HG02623 (cell line): ENCODE data around the gene PCBP3.
"Not testable (repeated sequence)": the region's sequence is repeated elsewhere in the genome, so short reads cannot be mapped to it uniquely, and the experiment has no call there.

Source experiments
- ATAC-seq: cut with Tn5 transposase; IDR thresholded peaks from one replicate; pipeline ENCODE4 v1.9.1; 2021; ENCODE audit warnings: moderate library complexity; ENCODE audit not compliant: unreplicated experiment

PCBP3 gene

DNA sequence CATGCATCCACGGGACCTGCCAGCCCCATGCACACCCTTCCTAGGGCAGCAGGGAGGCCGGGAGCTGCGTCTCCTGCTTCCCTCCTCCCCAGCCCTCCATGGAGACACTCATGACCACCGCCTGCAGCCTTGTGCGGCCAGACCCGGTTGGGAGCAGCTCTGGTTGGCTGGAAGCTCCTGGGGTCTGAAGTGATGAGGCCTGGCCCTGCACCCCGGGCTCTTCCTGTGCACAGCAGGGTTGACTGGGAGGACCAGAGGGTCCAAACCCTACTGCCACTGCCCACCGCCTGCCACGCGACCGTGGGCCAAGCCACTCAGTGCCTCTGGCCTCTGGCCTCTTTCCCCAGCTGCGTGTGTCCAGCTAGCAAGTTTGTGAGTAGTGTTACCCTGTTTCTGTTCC, 226.9 kb downstream of the PCBP3 start:
- no peak for ATAC-seq

DNA sequence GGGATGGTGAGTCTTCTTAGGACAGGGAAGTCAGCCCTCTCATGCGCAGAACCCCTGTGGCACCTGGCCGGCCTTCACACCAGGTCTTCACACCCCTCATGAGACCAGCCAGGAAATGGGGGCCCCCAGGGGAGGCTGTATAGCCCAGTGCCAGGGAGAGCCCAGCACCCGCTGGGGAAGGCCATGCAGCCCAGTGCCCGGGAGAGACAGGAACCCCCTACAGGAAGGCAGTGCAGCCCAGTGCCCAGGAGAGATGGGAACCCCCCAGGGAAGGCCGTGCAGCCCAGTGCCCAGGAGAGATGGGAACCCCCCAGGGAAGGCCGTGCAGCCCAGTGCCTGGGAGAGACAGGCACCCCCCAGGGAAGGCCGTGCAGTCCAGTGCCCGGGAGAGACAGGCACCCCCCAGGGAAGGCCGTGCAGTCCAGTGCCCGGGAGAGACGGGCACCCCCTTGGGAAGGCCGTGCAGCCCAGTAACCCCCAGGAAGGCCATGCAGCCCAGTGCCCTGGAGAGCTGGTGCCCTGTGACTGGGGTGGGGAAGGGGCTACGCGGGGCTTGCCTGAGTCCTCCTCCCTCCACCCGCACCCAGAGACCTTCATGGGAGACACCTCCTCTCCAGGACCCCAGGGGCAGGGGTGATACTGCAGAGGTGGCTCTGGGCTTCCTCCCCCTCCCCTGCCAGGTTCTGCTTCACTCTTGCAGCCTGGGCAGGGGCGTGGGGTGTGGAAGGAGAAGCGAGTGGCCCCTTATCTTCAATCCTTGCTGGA, 227.5 kb downstream of the PCBP3 start:
- ATAC-seq, result no peak

DNA sequence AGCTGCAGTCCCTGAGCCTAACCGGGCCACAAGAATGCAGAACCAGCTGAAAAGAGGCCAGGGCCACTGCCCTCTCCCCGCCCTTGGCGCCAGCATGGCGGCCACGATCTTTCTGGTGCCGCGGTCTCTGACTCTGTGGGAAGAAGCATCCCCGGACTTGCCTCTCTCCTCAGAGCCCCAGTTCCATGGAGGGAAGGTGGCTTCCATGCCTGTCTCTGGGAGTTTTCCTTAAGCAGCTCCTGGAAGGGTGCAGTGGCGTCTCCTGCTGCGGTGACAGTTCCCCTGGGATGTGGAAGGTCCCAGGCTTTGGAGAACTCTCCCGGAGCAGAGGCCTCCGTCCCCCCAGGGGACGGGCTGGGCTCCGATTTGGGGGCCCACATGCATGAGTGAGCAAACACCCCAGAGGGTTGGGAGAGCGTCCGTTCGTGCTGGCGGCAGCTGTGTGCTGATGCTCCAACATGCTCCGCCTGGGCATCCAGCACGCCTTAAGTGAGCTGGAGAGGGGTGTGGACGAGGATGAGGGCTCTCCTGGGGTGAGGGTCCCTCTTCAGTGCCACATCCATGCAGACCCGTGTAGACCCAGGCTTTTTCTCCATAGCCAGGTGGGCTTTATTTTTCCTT, 228.2 kb downstream of the PCBP3 start:
- ATAC-seq, result no peak

DNA sequence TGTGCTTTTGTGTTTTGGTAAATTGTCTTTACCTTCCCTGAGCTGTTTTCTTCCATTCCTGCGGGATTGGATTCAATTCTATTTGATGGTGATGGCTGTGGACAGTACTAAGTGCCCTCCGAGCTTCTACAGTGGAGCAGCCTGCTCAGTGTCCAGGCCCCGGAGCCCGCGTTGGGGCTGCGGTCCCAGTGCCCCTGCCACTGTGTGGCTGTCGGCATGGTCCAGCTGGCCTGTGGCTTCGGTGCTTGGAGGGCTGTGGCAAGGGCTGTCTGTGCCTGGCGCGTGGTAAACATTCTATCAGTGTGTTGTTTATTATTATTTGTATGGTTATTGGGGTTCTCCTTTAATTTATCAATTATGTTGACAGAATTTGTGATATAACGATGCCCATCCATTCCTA, 228.9 kb downstream of the PCBP3 start:
- ATAC-seq, result no peak

DNA sequence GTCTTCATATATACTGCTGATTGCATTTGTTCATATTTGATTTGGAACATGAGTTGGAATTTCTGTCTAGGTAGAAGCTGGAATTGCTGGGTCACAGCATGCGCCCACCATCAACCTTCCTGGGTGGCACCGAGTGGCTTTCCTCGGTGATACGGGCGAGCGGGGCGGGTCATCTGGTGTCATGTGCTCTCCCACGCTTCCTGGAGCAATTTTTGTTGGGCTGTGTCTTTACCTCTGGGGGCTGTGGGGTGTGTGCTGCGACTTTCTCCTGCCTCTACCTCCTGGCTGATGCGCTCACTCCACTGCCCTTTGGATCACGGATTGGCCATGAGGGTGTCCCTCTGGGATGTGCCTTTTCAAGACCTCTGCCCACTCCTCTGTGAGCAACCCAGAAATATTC, 229.4 kb downstream of the PCBP3 start:
- ATAC-seq, result no peak

DNA sequence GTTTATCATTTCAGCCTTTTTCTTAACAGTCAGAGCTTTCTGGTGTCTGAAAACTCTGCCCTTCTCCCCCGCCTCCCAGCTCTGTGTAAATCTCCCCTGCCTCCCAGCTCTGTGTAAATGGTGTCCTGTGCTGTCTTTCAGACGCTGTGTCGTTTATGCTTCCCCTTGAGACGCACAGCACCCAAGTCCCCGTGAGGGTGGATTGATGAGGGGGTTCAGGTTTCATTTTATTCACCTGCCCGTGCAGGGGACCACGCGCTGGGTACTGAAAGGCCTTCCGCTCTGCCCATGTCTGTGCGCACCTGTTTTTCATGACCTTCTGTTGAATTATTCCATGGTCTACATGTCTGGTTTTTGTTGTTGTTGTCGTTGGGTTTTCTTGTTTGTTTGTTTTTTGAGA, 229.9 kb downstream of the PCBP3 start:
- ATAC-seq, result no peak

DNA sequence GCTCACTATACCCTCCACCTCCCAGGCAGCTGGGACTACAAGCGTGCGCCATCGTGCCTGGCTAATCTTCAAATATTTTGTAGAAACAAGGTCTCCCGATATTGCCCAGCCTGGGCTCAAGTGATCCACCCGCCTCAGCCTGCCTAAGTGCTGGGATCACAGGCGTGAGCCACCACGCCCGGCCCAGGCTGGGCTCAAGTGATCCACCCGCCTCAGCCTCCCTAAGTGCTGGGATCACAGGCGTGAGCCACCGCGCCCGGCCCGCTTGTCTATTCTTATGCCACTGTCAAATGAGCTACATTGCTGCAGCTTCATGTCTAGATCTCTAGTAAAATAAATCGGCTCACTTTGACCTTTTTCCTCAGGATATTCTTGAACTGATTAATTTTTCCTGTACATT, 230.3 kb downstream of the PCBP3 start:
- ATAC-seq, result no peak

DNA sequence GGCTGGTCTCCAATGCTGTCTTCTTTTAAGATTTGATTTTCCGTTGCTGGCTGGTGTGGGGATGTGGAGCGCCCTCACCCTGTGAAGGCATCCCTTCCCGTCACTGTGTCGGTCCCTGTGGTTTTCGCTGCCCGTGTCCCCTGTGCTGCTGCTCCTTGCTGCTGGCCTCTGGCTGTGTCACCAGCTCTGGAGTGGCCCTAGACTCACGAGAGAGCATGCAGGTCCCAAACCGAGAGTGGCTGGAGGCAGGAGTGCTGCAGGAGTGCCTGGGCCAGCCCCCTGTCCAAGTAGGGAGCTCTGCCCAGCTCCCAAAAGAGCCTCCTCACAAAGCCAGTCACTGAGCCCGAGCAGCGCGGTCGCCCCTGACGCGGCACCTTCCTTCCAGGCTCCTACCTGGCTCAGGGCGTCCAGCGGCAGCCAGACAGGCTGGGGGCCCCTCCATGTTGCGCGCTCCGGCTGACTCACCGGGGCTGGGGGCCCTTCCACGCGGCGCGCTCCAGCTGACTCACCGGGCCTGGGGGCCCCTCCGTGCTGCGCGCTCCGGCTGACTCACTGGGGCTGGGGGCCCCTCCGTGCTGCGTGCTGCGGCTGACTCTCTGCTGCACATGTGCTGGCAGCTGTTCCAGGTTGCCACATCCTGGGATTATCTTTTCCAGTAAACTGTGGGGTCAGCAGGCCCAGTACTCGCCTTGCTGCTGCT, 231.3 kb downstream of the PCBP3 start:
- ATAC-seq, result no peak

DNA sequence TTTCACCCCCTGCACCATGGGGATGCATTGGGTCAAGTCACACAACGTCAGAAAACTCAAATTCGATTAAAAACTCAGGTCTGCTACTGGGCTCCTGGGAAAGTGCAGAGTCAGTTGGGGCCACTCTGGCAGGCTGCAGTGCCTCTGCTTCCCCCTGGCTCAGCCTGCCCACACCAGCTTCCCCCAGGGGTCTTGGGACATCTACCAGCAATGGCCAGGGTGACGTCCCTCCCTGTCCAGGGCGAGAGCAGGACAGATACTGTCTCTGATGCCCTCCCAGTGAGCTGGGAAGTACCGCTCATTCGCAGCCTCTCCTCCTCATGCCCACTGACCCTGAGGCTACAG, 231.9 kb downstream of the PCBP3 start:
- ATAC-seq, result no peak

DNA sequence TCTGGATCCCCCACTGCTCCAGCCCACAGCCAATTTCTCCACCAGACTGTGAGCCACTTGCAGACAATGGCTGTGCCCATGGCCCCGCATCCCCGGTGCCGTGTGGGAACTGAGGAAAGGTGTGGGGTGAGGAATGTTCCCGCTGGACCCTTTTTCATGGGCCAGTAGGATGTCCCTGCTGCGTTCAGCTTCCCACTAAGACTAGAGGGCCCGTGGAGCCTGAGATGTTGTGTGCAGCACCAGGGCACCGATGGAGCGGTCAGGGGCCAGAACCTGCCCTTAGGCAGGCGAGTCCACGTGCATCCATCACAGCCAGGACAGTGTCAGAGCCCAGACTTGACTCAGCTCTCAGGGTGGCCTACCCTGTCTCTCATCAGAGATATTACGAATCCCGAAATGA, 232.4 kb downstream of the PCBP3 start:
- no peak for ATAC-seq

DNA sequence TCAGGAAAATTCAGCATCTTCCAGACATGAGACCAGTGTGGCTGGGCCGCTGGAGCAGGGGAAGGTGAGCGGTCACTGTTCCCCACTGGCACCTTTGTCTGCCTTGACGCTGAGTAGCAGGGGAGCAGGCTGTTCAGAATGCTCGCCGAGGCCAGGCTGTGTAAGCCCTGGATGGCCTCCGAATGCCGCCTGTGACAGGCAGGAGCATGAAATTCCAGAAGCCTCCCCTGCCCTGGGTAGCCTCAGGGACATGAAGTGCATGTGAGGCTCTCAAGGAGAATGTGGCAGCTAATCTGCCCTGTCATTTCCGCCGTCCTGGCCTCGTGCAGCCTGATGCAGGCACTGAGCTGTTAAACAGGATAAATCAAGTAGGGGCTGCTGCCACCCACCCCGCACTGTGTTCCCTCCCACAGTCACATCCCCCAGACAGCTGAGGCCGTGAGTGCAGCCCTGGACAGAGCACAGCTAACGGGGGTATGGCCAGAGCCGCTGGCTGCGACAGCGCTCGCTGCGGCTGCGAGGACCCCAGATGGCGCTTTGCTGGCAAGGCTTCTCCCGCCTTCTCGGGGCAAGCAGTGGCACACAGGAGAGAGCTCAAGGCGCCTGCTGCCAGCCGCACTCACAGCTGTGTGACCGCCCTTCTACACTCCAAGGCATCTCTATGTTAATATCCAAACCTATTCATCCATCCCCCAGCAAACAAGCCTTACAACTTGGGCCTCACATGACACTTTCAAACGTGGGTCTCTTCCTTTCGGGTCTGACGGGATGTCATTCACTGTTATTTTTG, 233.1 kb downstream of the PCBP3 start:
- ATAC-seq, result no peak

DNA sequence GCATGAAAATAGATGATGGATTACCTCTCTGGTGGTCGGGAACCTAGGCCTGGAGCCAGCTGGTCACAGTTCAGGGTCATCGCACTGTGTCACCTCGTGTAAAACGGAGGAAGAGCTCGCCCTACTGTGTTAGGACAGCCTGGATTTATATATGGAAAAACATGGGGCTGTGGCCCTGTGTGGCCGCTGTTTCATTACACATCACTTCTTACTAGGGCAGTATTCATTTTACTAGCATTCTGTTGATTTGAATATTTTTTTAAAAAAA, 233.6 kb downstream of the PCBP3 start:
- ATAC-seq, result no peak

DNA sequence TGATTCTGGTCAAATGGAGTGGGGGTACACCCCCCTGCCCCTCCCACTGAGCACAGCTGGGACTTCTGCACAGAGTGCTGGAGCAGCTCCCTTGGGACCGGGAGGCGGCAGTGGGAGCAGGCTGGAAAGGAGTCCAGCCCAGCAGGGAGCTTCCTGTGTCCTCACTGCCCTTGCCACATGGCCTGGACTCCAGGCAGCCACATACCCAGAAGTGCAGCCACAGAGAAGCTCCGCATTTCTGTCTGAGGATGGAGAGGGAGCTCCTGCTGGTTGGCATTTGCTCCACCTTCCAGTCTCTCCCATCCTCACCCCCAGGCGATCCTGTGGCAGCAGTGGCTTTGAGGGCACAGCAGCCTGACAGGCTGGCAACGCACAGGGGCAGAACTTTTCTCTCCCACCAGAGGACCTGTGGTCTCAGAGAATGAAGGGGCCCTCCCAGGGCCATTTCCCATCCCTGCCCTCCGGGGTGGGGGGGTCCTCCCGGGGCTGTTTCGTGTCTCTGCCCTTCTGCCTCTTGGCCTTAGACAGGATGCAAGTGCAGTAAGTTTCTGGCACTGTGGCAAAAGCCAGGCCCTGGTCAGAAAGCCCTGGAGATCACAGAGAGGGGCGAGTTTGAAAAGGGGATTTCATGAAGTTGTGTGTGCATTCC, 234.4 kb downstream of the PCBP3 start:
- no peak for ATAC-seq

DNA sequence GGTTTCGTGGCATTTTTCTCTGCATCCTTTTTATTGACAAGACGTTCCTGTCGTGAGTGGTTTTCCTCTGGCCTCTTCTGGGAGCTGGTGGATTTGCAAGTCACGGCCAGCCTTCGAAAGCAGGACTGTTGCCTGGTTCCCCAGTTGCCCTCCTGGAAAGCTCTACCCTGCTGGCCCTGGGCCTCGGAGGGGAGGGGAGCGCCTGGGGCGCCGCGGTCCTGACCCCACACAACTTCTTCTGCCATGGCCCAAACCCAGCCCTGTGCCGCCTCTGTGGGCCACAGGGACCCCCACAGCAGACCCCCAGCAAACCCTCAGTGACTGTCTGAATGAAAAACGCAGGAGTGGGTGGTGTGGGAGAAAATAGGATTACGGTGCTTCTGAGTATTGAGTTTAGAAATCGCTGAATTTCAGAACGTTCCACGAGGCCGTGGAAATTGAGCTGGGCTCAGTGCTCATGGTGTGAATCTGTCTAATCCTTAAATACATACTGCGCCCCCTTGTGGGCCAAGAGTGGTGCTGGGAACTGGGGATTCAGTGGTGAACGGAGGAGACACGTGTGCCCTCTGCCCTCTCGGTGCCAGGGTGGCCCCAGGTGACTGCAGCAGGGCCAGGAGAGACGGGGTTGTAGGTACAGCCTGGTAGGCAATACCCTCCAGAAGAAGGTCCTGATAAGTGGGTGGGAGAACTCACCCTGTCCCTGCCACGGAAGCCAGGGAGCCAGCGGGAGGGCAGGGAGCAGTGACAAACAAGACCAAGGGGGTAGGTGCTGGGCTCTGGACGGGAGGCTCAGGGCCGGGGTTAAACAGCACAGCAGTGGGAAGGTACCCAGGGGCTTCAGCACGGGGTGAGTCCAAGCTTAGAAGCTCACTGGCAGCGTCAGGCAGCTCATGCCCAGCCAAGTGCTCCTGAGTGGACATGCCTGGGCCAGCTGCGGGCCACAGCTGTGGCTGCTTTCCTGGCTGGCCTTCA, 236.9 kb downstream of the PCBP3 start:
- ATAC-seq, result no peak

DNA sequence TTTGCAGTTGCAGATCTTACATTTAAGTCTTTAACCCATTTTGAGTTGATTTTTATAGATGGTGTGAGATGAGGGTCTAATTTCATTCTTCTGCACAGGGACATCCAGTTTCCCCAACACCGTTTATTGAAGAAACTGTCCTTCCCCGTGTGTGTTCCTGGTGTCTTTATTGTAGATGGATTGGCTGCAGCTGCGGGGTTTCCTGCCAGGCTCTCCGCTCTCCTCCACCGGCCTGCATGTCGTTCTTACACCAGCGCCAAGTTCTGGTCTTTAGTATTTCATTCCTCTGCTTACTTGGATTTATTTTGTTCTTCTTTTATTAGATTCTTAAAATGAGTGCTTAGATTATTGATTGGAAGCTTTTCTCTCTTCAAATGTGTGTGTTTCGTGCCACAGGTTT, 239.1 kb downstream of the PCBP3 start:
- no peak for ATAC-seq

DNA sequence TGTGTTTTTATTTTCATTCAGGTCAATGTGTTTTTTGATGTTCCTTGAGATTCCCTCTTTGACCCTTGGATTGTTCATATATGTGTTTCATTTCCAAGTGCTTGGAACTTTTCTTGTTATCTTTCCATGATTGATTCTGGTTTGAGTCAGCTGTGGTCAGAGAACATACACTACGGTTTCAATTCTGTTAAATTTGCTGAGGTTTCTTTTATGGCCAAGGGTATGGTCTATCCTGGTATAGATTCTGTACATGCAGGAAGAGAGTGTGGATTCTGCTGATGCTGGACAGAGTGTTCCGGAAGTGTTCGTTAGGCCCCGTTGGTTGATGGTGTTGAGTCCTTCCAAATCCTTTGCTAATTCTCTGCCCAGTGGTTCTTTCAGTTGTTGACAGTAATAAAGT, 239.6 kb downstream of the PCBP3 start:
- ATAC-seq, result no peak

DNA sequence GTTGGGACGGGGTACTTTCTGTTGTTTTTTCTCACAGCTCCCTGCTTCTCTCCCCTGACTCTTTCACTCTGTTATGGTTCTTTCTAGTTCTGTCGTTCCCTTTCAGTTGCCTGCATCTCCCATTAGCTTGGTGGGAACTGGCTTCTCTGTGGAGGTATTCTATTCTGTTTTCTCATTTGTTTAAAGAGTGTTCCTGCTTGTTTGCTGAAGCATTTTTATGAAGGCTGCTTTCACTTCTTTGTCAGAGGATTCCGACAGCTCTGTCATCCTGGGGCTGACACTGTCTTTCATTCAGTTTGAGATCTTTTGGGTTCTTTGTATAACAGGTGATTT, 242.0 kb downstream of the PCBP3 start:
- ATAC-seq, result no peak

DNA sequence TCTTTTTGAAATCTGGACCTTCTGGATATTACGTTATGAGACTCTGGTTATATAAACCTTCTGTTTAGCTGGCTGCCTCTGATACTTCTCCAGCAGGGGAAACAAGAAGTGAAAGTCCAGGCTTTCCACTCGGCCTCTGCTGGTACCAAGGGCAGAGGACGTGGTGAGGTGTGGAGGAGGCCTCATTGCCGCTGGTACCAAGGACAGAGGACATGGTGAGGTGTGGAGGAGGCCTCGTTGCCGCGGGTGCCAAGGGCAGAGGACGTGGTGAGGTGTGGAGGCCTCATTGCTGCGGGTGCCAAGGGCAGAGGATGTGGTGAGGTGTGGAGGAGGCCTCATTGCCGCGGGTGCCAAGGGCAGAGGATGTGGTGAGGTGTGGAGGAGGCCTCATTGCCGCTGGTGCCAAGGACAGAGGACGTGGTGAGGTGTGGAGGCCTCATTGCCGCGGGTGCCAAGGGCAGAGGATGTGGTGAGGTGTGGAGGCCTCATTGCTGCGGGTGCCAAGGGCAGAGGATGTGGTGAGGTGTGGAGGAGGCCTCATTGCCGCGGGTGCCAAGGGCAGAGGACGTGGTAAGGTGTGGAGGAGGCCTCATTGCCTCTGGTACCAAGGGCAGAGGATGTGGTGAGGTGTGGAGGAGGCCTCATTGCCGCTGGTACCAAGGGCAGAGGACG, 242.5 kb downstream of the PCBP3 start:
- not testable (repeated sequence) for ATAC-seq

DNA sequence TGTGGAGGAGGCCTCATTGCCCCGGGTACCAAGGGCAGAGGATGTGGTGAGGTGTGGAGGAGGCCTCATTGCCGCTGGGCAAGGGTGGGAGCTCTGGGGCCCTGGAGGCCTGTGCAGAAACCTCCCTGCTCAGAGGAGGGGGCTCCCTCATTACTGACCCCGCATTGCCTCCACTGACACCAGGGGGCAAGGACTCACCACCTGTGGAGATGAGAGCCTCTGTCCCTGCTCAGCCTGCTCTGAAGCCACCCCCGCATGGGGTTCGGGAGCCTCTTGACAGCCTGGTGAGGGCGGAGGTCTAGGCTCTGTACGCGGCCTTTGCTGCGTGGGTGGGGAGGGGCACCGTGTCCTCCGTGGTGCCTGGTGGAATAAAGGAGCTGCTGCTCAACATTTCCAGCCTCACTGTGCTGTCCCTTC, 243.1 kb downstream of the PCBP3 start:
- ATAC-seq, result no peak

DNA sequence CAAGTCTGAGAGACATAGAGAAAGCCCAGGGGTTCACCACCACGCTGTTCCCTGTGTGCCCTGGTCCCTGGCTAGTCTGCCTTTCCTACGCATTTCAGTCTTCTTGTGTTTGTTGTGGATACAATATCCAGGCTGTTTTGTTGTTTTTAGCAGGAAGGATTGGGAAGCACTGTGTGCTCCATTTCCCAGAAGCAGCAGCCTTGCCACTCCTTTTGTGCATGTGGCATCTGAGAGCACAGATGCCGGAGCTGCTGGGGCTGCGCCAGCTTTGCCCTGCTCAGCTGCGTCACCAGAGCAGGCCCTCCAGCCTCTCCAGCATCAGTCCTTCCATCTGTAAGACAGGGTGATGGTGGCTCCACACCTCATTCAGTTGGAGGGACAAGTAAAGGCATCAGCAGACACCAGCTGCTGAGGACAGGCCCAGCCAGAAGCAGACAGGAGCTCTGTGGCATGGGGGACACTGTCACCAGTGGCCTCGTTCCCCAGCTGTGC, 243.6 kb downstream of the PCBP3 start:
- ATAC-seq, result no peak
